H1 (cell line): ENCODE measurements around the gene CD4. TPM values are rescaled to one million over a fixed set of nuclear protein-coding genes. Genes with fewer than 3 reads are reported as not detected.

ENCODE experiments used
- CHD7 ChIP-seq: fragments of 300-600 bp; sonication (generic); IDR thresholded peaks from 2 replicates; pipeline ENCODE4 v1.7.1; 2012; ENCODE audit warnings: low read length, moderate library complexity, mild to moderate bottlenecking, inconsistent platforms; ENCODE audit not compliant: insufficient replicate concordance
- CREB1 ChIP-seq: IDR thresholded peaks from 2 replicates; pipeline ENCODE4 v1.6.1; 2012; ENCODE audit warnings: inconsistent platforms
- CTCF ChIP-seq, 3 experiments: IDR thresholded peaks; 1 replicate in 2 of 3; 2 replicates in 1 of 3; pipeline versions ENCODE4 v1.5.1 to v1.6.1; 2011; ENCODE audit warnings: low read length in 3 of 3, mild to moderate bottlenecking in 3 of 3, inconsistent platforms in 2 of 3, low read depth in 1 of 3, moderate library complexity in 1 of 3; ENCODE audit not compliant: insufficient read depth in 1 of 3; ENCODE audit errors: control extremely low read depth in 1 of 3
- EZH2 ChIP-seq: fragments of 200-600 bp; sonication (generic); IDR thresholded peaks from 2 replicates; pipeline ENCODE4 v1.7.1; 2012; ENCODE audit warnings: low read depth, mild to moderate bottlenecking, moderate library complexity, low read length, inconsistent platforms; ENCODE audit not compliant: severe bottlenecking
- RNF2 ChIP-seq: fragments of 200-900, 300-1000 bp; sonication (generic); IDR thresholded peaks from 2 replicates; pipeline ENCODE4 v1.7.1; 2016; ENCODE audit warnings: borderline replicate concordance, low read depth, mild to moderate bottlenecking, antibody characterized with exemption, low read length; ENCODE audit not compliant: poor library complexity, severe bottlenecking; ENCODE audit errors: missing control alignments
- TAF7 ChIP-seq: optimal IDR thresholded peaks from 2 replicates; pipeline ENCODE3; 2011; ENCODE audit warnings: low read depth, mild to moderate bottlenecking, inconsistent platforms, low read length, moderate library complexity, borderline replicate concordance
- polyA plus RNA-seq, 7 experiments: library from polyadenylated mRNA; depleted of rRNA in 3 of 7; stranded (reverse) in 5 of 7; unstranded in 2 of 7; fragments of >200 nt in 5 of 7; fragments of 200-250 nt in 2 of 7; gene quantifications; 1 replicate in 5 of 7; 2 replicates in 1 of 7; 4 replicates in 1 of 7; pipeline versions ENCODE4 v1.2.1 to v1.2.3, GENCODE V29; 2011 to 2013; ENCODE audit warnings: missing spikeins in 2 of 7, mixed read lengths in 2 of 7
- total RNA-seq: library from RNA; stranded (reverse); fragmentation: NEBNext Ultra II Directional; extraction: Animal tissue kit (Norgen Biotek cat#: 25700); gene quantifications from 2 replicates; pipeline ENCODE4 v1.2.1, GENCODE V29; 2021

The CD4 gene
- total and polyA plus RNA-seq, 2 of the 8 experiments (the other 6 are each of a cell fraction or from before 2014, with no cell fraction given): 3.4 to 5.1 TPM

- TF ChIP-seq CHD7 (no peak), TAF7 (no peak), EZH2 (no peak), RNF2 (no peak), CREB1 (no peak), CTCF (IDR thresholded peaks at IDR 0.05; ENCODE audit: control extremely low read depth in 1 of 3, insufficient read depth in 1 of 3, low read depth in 1 of 3, low read length in 3 of 3) (no peak)
- TF ChIP-seq, all 59 proteins: peak for 0
Observed at GRCh38 chr12:6807170-6807569, 17.8 kb downstream of the CD4 start (continued).
